ENCODE measurements around the gene NR3C2. TPM values are rescaled to one million over a fixed set of nuclear protein-coding genes. Genes with fewer than 3 reads are reported as not detected.

NR3C2 gene
- total and polyA plus RNA-seq, 2 of the 4 experiments (the other 2 are of a cell fraction): 1.1 to 2.3 TPM

- dilution Hi-C loops (cut with HindIII; ENCODE audit: low sequenced_read_pairs, unreplicated experiment): no loop called here
- ChIA-PET POLR2A (ENCODE audit: unreplicated experiment) (no interaction called here), CTCF (no interaction called here)
- Histone ChIP-seq H3K79me1 (ENCODE audit: low read depth in 1 of 2, low read length in 2 of 2) (no peaks in the 10 kb centered on the region), H3K36me3 (ENCODE audit: control insufficient read depth, insufficient read depth, low read length) (no peaks in the 10 kb centered on the region), H3K14ac (replicated peaks; ENCODE audit: low read depth, low read length) (no peak overlapping the region), H3K18ac (ENCODE audit: low read depth, low read length) (no peak overlapping the region), H3K9ac (ENCODE audit: low read depth, low read length) (no peak overlapping the region), H3K23ac (ENCODE audit: low read depth, low read length) (no peak overlapping the region), H2BK120ac (ENCODE audit: low read depth, low read length) (no peak overlapping the region), H4K8ac (ENCODE audit: low read depth in 2 of 2, low read length in 2 of 2) (no peak overlapping the region), H3K9me1 (ENCODE audit: insufficient read depth, low read length) (no peaks in the 10 kb centered on the region), H3K4me2 (ENCODE audit: low read depth, low read length) (no peak overlapping the region), H3K4me1 (ENCODE audit: control insufficient read depth, insufficient read depth, low read length) (no peaks in the 10 kb centered on the region), H2AK5ac (ENCODE audit: low read depth, low read length) (no peak overlapping the region), H2AFZ (replicated peaks; ENCODE audit: low read length, poor library complexity) (no peak overlapping the region), H2AK9ac (replicated peaks; ENCODE audit: low read depth, low read length, poor library complexity) (no peak overlapping the region), H3K4ac (ENCODE audit: low read depth, low read length) (no peak overlapping the region), H4K5ac (ENCODE audit: low read depth, low read length) (no peak overlapping the region), H3K27ac (ENCODE audit: insufficient read depth, low read length) (no peak overlapping the region), H3K9me3 (ENCODE audit: control insufficient read depth, insufficient read depth, low read length) (peaks cover 2% of the 10 kb centered on the region; the same call in 1 of the 2 replicates), H2BK15ac (ENCODE audit: low read depth, low read length) (no peak overlapping the region), H3K27me3 (ENCODE audit: control insufficient read depth, insufficient read depth, low read length) (no peaks in the 10 kb centered on the region), H4K91ac (ENCODE audit: insufficient read depth, low read depth, low read length) (no peak overlapping the region), H3K4me3 (ENCODE audit: insufficient read depth, low read depth, low read length) (no peak overlapping the region), H2BK20ac (ENCODE audit: low read depth, low read length) (no peak overlapping the region), H4K20me1 (ENCODE audit: insufficient read depth, low read length) (no peaks in the 10 kb centered on the region), H3K56ac (ENCODE audit: extremely low read depth, insufficient read depth, low read length) (no peak overlapping the region), H2BK5ac (ENCODE audit: low read depth, low read length, poor library complexity, severe bottlenecking) (no peak overlapping the region)
- intact Hi-C loops (cut with micrococcal nuclease): no loop called here
- ATAC-seq (ENCODE audit: low read depth): no peak
- BruUV-seq (replicated peaks): no TSS peak
- TF ChIP-seq RAD21 (IDR thresholded peaks at IDR 0.05; ENCODE audit: low read length): no peak
- no peak for TF ChIP-seq POLR2A (IDR thresholded peaks at IDR 0.05; ENCODE audit: low read depth, low read length)
- no peak for TF ChIP-seq RCOR1 (IDR thresholded peaks at IDR 0.05; ENCODE audit: insufficient replicate concordance, low read length)
- no peak for TF ChIP-seq MAZ (IDR thresholded peaks at IDR 0.05; ENCODE audit: borderline replicate concordance, low read depth, low read length)
- no peak for DNase-seq
- no CpG with 5 or more reads among the region's 3 CpGs for WGBS, 2 experiments (ENCODE audit: extremely low coverage in 2 of 2, insufficient read length in 1 of 2)
- in situ Hi-C loops (cut with MboI; ENCODE audit: low sequenced_read_pairs): no loop called here
These were observed 136.5 kb downstream of the NR3C2 start for GRCh38 chr4:148305751-148306150.

Data from IMR-90 (cell line).